Measurements from ENCODE around the gene SV2C. TPM values are rescaled to one million over a fixed set of nuclear protein-coding genes. Genes with fewer than 3 reads are reported as not detected.

Gene SV2C
- total and polyA plus RNA-seq, 2 donors (not counting 1 experiment from before 2014, with no cell fraction given): not detected

GRCh38 chr5:76292620-76293322 lies 209.6 kb downstream of the SV2C start:
- intact Hi-C loops (cut with micrococcal nuclease): no loop called here
- ATAC-seq (ENCODE audit: low read depth): no peak
- Mint-ChIP-seq H3K9me3 (ENCODE audit: insufficient read depth) (no peaks in the 10 kb centered on the region), H3K4me1 (peaks cover 9% of the 10 kb centered on the region), H3K27ac (no peak overlapping the region), H3K27me3 (peaks cover 11% of the 10 kb centered on the region), H3K4me3 (no peak overlapping the region)
- H2AFZ ChIP-seq (ENCODE audit: insufficient read depth, low read depth, low read length, poor library complexity, severe bottlenecking): no peak overlapping the region
- no peaks in the 10 kb centered on the region for H3K36me3 ChIP-seq (replicated peaks in 1 of 2; ENCODE audit: control extremely low read depth in 1 of 2, control insufficient read depth in 1 of 2, extremely low read depth in 1 of 2, insufficient read depth in 2 of 2, low read length in 1 of 2)
- no CpG with 5 or more reads among the region's 2 CpGs for WGBS (ENCODE audit: insufficient coverage)
- no peak overlapping the region for H3K9ac ChIP-seq (ENCODE audit: low read length)
- no peak overlapping the region for H3K4me3 ChIP-seq (ENCODE audit: control extremely low read depth in 1 of 5, extremely low read depth in 1 of 5, insufficient read depth in 1 of 5, low read depth in 2 of 5, low read length in 4 of 5)
- no peaks in the 10 kb centered on the region for H4K20me1 ChIP-seq (ENCODE audit: control insufficient read depth, insufficient read depth, low read length, poor library complexity, severe bottlenecking)
- no peaks in the 10 kb centered on the region for H3K9me3 ChIP-seq (ENCODE audit: control extremely low read depth in 1 of 3, control insufficient read depth in 2 of 3, insufficient read depth in 1 of 3, low read length in 2 of 3)
- no peaks in the 10 kb centered on the region for H3K79me2 ChIP-seq (ENCODE audit: control insufficient read depth, insufficient read depth, low read length)
- DNase-seq: peak; percentile 53
- no peak overlapping the region for H3K27ac ChIP-seq (ENCODE audit: low read length in 2 of 2)
- ChIA-PET CTCF (interaction anchor here (0.6 to 1.0 kb wide), 2 partner anchors 255 to 1254 kb away, joined by 3 read pairs; no protein-coding TSS in a partner anchor), POLR2A (no interaction called here)
- TF ChIP-seq, protein P1, sequence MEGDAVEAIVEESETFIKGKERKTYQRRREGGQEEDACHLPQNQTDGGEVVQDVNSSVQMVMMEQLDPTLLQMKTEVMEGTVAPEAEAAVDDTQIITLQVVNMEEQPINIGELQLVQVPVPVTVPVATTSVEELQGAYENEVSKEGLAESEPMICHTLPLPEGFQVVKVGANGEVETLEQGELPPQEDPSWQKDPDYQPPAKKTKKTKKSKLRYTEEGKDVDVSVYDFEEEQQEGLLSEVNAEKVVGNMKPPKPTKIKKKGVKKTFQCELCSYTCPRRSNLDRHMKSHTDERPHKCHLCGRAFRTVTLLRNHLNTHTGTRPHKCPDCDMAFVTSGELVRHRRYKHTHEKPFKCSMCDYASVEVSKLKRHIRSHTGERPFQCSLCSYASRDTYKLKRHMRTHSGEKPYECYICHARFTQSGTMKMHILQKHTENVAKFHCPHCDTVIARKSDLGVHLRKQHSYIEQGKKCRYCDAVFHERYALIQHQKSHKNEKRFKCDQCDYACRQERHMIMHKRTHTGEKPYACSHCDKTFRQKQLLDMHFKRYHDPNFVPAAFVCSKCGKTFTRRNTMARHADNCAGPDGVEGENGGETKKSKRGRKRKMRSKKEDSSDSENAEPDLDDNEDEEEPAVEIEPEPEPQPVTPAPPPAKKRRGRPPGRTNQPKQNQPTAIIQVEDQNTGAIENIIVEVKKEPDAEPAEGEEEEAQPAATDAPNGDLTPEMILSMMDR (IDR thresholded peaks at IDR 0.05): no peak
- no peak for TF ChIP-seq EZH2 (IDR thresholded peaks at IDR 0.05; ENCODE audit: borderline replicate concordance, insufficient read depth, low read depth, low read length, poor library complexity, severe bottlenecking)
- H3K4me2 ChIP-seq (replicated peaks; ENCODE audit: low read depth, low read length, poor library complexity, severe bottlenecking): peak overlapping the region; percentile 16
- H3K4me1 ChIP-seq (ENCODE audit: control insufficient read depth in 2 of 2, insufficient read depth in 2 of 2, low read length in 2 of 2): peaks cover 10 to 11% of the 10 kb centered on the region in 2 donors
- H3K27me3 ChIP-seq (replicated peaks in 1 of 4; ENCODE audit: control extremely low read depth in 1 of 4, control insufficient read depth in 3 of 4, insufficient read depth in 4 of 4, low read length in 3 of 4): no peaks in the 10 kb centered on the region

GRCh38 chr5:76294573-76294972 lies 211.4 kb downstream of the SV2C start:
- Mint-ChIP-seq H3K27ac (no peak overlapping the region), H3K4me3 (no peak overlapping the region), H3K27me3 (peaks cover 22% of the 10 kb centered on the region), H3K4me1 (peaks cover 9% of the 10 kb centered on the region), H3K9me3 (ENCODE audit: insufficient read depth) (no peaks in the 10 kb centered on the region)
- no peak overlapping the region for H3K9ac ChIP-seq (ENCODE audit: low read length)
- H3K4me3 ChIP-seq (ENCODE audit: control extremely low read depth in 1 of 5, extremely low read depth in 1 of 5, insufficient read depth in 1 of 5, low read depth in 2 of 5, low read length in 4 of 5): no peak overlapping the region
- TF ChIP-seq, protein P1 (IDR thresholded peaks at IDR 0.05): no peak
- TF ChIP-seq EZH2 (IDR thresholded peaks at IDR 0.05; ENCODE audit: borderline replicate concordance, insufficient read depth, low read depth, low read length, poor library complexity, severe bottlenecking): no peak
- CTCF ChIA-PET: no interaction called here
- peaks cover 10 to 11% of the 10 kb centered on the region in 2 donors for H3K4me1 ChIP-seq (ENCODE audit: control insufficient read depth in 2 of 2, insufficient read depth in 2 of 2, low read length in 2 of 2)
- DNase-seq (no peak), ATAC-seq (ENCODE audit: low read depth) (no peak)
- no peaks in the 10 kb centered on the region for H4K20me1 ChIP-seq (ENCODE audit: control insufficient read depth, insufficient read depth, low read length, poor library complexity, severe bottlenecking)
- H2AFZ ChIP-seq (ENCODE audit: insufficient read depth, low read depth, low read length, poor library complexity, severe bottlenecking): no peak overlapping the region
- no peaks in the 10 kb centered on the region for H3K9me3 ChIP-seq (ENCODE audit: control extremely low read depth in 1 of 3, control insufficient read depth in 2 of 3, insufficient read depth in 1 of 3, low read length in 2 of 3)
- no peak overlapping the region for H3K4me2 ChIP-seq (replicated peaks; ENCODE audit: low read depth, low read length, poor library complexity, severe bottlenecking)
- H3K27ac ChIP-seq (ENCODE audit: low read length in 2 of 2): no peak overlapping the region
- POLR2A ChIA-PET: no interaction called here
- no peaks in the 10 kb centered on the region for H3K79me2 ChIP-seq (ENCODE audit: control insufficient read depth, insufficient read depth, low read length)
- no peaks in the 10 kb centered on the region for H3K27me3 ChIP-seq (replicated peaks in 1 of 4; ENCODE audit: control extremely low read depth in 1 of 4, control insufficient read depth in 3 of 4, insufficient read depth in 4 of 4, low read length in 3 of 4)
- H3K36me3 ChIP-seq (replicated peaks in 1 of 2; ENCODE audit: control extremely low read depth in 1 of 2, control insufficient read depth in 1 of 2, extremely low read depth in 1 of 2, insufficient read depth in 2 of 2, low read length in 1 of 2): no peaks in the 10 kb centered on the region
- WGBS (ENCODE audit: insufficient coverage): 0% methylated on average over 1 of the region's 4 CpGs
- intact Hi-C loops (cut with micrococcal nuclease): no loop called here
